IMR-90 (cell line): ENCODE data around the gene CIDEC. TPM values are rescaled to one million over a fixed set of nuclear protein-coding genes. Genes with fewer than 3 reads are reported as not detected.
A peak's percentile ranks its signal among the peaks of the same experiment; 100 is the strongest.

Experiments
- ATAC-seq: fragments of 200-7000 bp; cut with Tn5 transposase; 2 replicates; pipeline ENCODE4 v1.9.1; 2020; ENCODE audit warnings: low read depth, mild to moderate bottlenecking, moderate library complexity
- BruUV-seq: library from RNA; stranded (reverse); fragments of 400-500 nt; replicated peaks from 2 replicates; lab custom pipeline; 2021; lab: Mats Ljungman, UMichigan
- CTCF ChIA-PET: fragments of 300-600 bp; formaldehyde crosslinking; extraction: SDS; loops from one replicate; lab custom pipeline; 2021; ENCODE audit warnings: antibody characterized with exemption; lab: Yijun Ruan, JAX
- POLR2A ChIA-PET: fragments of 300-600 bp; sonication (Branson Sonifier 250); formaldehyde crosslinking; loops from one replicate; lab custom pipeline; 2022; ENCODE audit warnings: antibody characterized with exemption; ENCODE audit not compliant: unreplicated experiment; lab: Charles Lee
- DNase-seq: peaks from one replicate; pipeline ENCODE4 v3.0.0; 2013
- H2AFZ ChIP-seq: replicated peaks from 2 replicates; pipeline ENCODE3; 2013; ENCODE audit warnings: low read length, mild to moderate bottlenecking; ENCODE audit not compliant: poor library complexity
- H2AK5ac ChIP-seq: 2 replicates; pipeline ENCODE4 v1.6.1; 2013; ENCODE audit warnings: low read depth, low read length, inconsistent platforms
- H2AK9ac ChIP-seq: replicated peaks from 2 replicates; pipeline ENCODE3; 2013; ENCODE audit warnings: mild to moderate bottlenecking, low read depth, low read length, moderate library complexity; ENCODE audit not compliant: poor library complexity
- H2BK120ac ChIP-seq: 2 replicates; pipeline ENCODE4 v1.6.1; 2013; ENCODE audit warnings: low read depth, low read length, inconsistent platforms
- H2BK15ac ChIP-seq: 3 replicates; pipeline ENCODE4 v1.6.1; 2013; ENCODE audit warnings: low read depth, low read length, inconsistent platforms
- H2BK20ac ChIP-seq: 2 replicates; pipeline ENCODE4 v1.6.1; 2013; ENCODE audit warnings: low read depth, mild to moderate bottlenecking, inconsistent platforms, low read length, moderate library complexity
- H2BK5ac ChIP-seq: 2 replicates; pipeline ENCODE4 v1.6.1; 2013; ENCODE audit warnings: mild to moderate bottlenecking, low read depth, low read length, inconsistent platforms; ENCODE audit not compliant: poor library complexity, severe bottlenecking
- H3K14ac ChIP-seq: replicated peaks from 2 replicates; pipeline ENCODE4 v1.6.1; 2013; ENCODE audit warnings: low read depth, low read length, inconsistent platforms
- H3K18ac ChIP-seq: 2 replicates; pipeline ENCODE4 v1.6.1; 2013; ENCODE audit warnings: low read depth, low read length, control low read depth
- H3K23ac ChIP-seq: 2 replicates; pipeline ENCODE4 v1.6.1; 2013; ENCODE audit warnings: low read depth, low read length, inconsistent platforms
- H3K27ac ChIP-seq: 2 replicates; pipeline ENCODE4 v1.5.1; 2013; ENCODE audit warnings: mild to moderate bottlenecking, control low read depth, low read length; ENCODE audit not compliant: insufficient read depth
- H3K27me3 ChIP-seq: 2 replicates; pipeline ENCODE4 v1.6.1; 2013; ENCODE audit warnings: low read length; ENCODE audit not compliant: control insufficient read depth, insufficient read depth
- H3K36me3 ChIP-seq: 2 replicates; pipeline ENCODE4 v1.6.1; 2013; ENCODE audit warnings: low read length, mixed read lengths; ENCODE audit not compliant: control insufficient read depth, insufficient read depth
- H3K4ac ChIP-seq: 2 replicates; pipeline ENCODE4 v1.6.1; 2013; ENCODE audit warnings: low read depth, low read length, inconsistent platforms
- H3K4me1 ChIP-seq: 2 replicates; pipeline ENCODE4 v1.6.1; 2013; ENCODE audit warnings: low read length, mixed read lengths; ENCODE audit not compliant: control insufficient read depth, insufficient read depth
- H3K4me2 ChIP-seq: 2 replicates; pipeline ENCODE4 v1.6.1; 2013; ENCODE audit warnings: low read depth, mild to moderate bottlenecking, control low read depth, low read length, moderate library complexity
- H3K4me3 ChIP-seq: 2 replicates; pipeline ENCODE4 v1.5.1; 2013; ENCODE audit warnings: low read depth, mild to moderate bottlenecking, control low read depth, low read length, moderate library complexity; ENCODE audit not compliant: insufficient read depth
- H3K56ac ChIP-seq: 2 replicates; pipeline ENCODE4 v1.6.1; 2013; ENCODE audit warnings: low read length, inconsistent platforms; ENCODE audit not compliant: insufficient read depth; ENCODE audit errors: extremely low read depth
- H3K79me1 ChIP-seq, 2 experiments: 2 replicates each; pipeline ENCODE4 v1.6.1; 2013; ENCODE audit warnings: low read length in 2 of 2, inconsistent platforms in 1 of 2, low read depth in 1 of 2
- H3K9ac ChIP-seq: 2 replicates; pipeline ENCODE4 v1.6.1; 2013; ENCODE audit warnings: low read depth, low read length, control low read depth
- H3K9me1 ChIP-seq: 2 replicates; pipeline ENCODE4 v1.6.1; 2013; ENCODE audit warnings: low read length, inconsistent platforms; ENCODE audit not compliant: insufficient read depth
- H3K9me3 ChIP-seq: 2 replicates; pipeline ENCODE4 v1.6.1; 2013; ENCODE audit warnings: low read length; ENCODE audit not compliant: control insufficient read depth, insufficient read depth
- H4K20me1 ChIP-seq: 2 replicates; pipeline ENCODE4 v1.6.1; 2013; ENCODE audit warnings: low read length, inconsistent platforms; ENCODE audit not compliant: insufficient read depth
- H4K5ac ChIP-seq: 2 replicates; pipeline ENCODE4 v1.6.1; 2013; ENCODE audit warnings: mild to moderate bottlenecking, low read depth, low read length, control low read depth
- H4K8ac ChIP-seq, 2 experiments: 2 replicates each; pipeline ENCODE4 v1.6.1; 2013; ENCODE audit warnings: low read depth in 2 of 2, low read length in 2 of 2, control low read depth in 1 of 2, inconsistent platforms in 1 of 2
- H4K91ac ChIP-seq: 2 replicates; pipeline ENCODE4 v1.6.1; 2013; ENCODE audit warnings: low read depth, low read length, inconsistent platforms; ENCODE audit not compliant: insufficient read depth
- BHLHE40 ChIP-seq: fragments of 150-350 bp; IDR thresholded peaks from 2 replicates; pipeline ENCODE4 v1.6.1; 2016; ENCODE audit warnings: mild to moderate bottlenecking, low read depth, low read length
- CEBPB ChIP-seq: IDR thresholded peaks from 2 replicates; pipeline ENCODE4 v1.6.1; 2012; ENCODE audit warnings: low read depth, low read length, improper control_type of control experiment
- CHD1 ChIP-seq: IDR thresholded peaks from 2 replicates; pipeline ENCODE4 v1.6.1; 2012; ENCODE audit warnings: low read depth, low read length, improper control_type of control experiment
- CTCF ChIP-seq: conservative IDR thresholded peaks from 2 replicates; pipeline ENCODE4 v1.5.1; 2012; ENCODE audit warnings: mild to moderate bottlenecking, low read depth, low read length, improper control_type of control experiment
- ELK1 ChIP-seq: fragments of 150-350 bp; IDR thresholded peaks from 2 replicates; pipeline ENCODE4 v1.6.1; 2016; ENCODE audit warnings: low read depth, mild to moderate bottlenecking, low read length, moderate library complexity, borderline replicate concordance
- FOS ChIP-seq: fragments of 150-350 bp; IDR thresholded peaks from 2 replicates; pipeline ENCODE4 v1.6.1; 2016; ENCODE audit warnings: low read depth, low read length
- MAFK ChIP-seq: IDR thresholded peaks from 2 replicates; pipeline ENCODE4 v1.6.1; 2012; ENCODE audit warnings: low read depth, low read length, improper control_type of control experiment
- MAZ ChIP-seq: IDR thresholded peaks from 2 replicates; pipeline ENCODE4 v1.6.1; 2012; ENCODE audit warnings: low read depth, mild to moderate bottlenecking, low read length, improper control_type of control experiment, moderate library complexity, borderline replicate concordance
- MXI1 ChIP-seq: IDR thresholded peaks from 2 replicates; pipeline ENCODE4 v1.6.1; 2012; ENCODE audit warnings: low read depth, mild to moderate bottlenecking, low read length, moderate library complexity, borderline replicate concordance
- POLR2A ChIP-seq: IDR thresholded peaks from 2 replicates; pipeline ENCODE4 v1.6.1; 2012; ENCODE audit warnings: mild to moderate bottlenecking, low read depth, low read length
- RAD21 ChIP-seq: IDR thresholded peaks from 2 replicates; pipeline ENCODE4 v1.6.1; 2012; ENCODE audit warnings: low read length, improper control_type of control experiment
- RCOR1 ChIP-seq: IDR thresholded peaks from 2 replicates; pipeline ENCODE4 v1.6.1; 2012; ENCODE audit warnings: mild to moderate bottlenecking, low read length, improper control_type of control experiment; ENCODE audit not compliant: insufficient replicate concordance
- RFX5 ChIP-seq: IDR thresholded peaks from 2 replicates; pipeline ENCODE4 v1.8.0; 2012; ENCODE audit warnings: low read depth, mild to moderate bottlenecking, low read length, moderate library complexity
- USF2 ChIP-seq: fragments of 150-350 bp; IDR thresholded peaks from 2 replicates; pipeline ENCODE4 v1.6.1; 2017; ENCODE audit warnings: mild to moderate bottlenecking, antibody characterized with exemption, low read length, low read depth
- WGBS, 2 experiments: methylation state at CpG; one replicate each; pipeline versions ENCODE4 v1.1.5 to v1.1.7; 2013; ENCODE audit warnings: missing lambda C conversion rate in 2 of 2; ENCODE audit not compliant: insufficient read length in 1 of 2; ENCODE audit errors: extremely low coverage in 2 of 2; 5-methylcytosine and 5-hydroxymethylcytosine counted together
- dilution Hi-C: fragments of 300-500 bp; cut with HindIII; formaldehyde crosslinking; loops from one replicate; pipeline ENCODE4 v1.14.3; 2018; ENCODE audit warnings: low sequenced_read_pairs; ENCODE audit not compliant: unreplicated experiment
- in situ Hi-C: fragments of 300-500 bp; cut with MboI; formaldehyde crosslinking; loops from 3 replicates; pipeline ENCODE4 v1.14.3; 2019; ENCODE audit warnings: low sequenced_read_pairs, inconsistent platforms, mixed read lengths
- intact Hi-C: fragments of 100-400 bp; cut with micrococcal nuclease; formaldehyde crosslinking; loops from 2 replicates; pipeline ENCODE4 v1.10.0; 2022
- polyA plus RNA-seq, 3 experiments: library from polyadenylated mRNA; depleted of rRNA; stranded (reverse); fragments of >200 nt; gene quantifications; 2 replicates each; pipeline ENCODE4 v1.2.3, GENCODE V29; 2012; ENCODE audit warnings: low replicate concordance in 1 of 3
- total RNA-seq: library from RNA; depleted of rRNA; stranded (reverse); fragments of >200 nt; gene quantifications from 2 replicates; pipeline ENCODE4 v1.2.3, GENCODE V29; 2012

Gene CIDEC
- total and polyA plus RNA-seq, 2 of the 4 experiments (the other 2 are of a cell fraction), result 0.09 TPM; not detected in 1

- Histone ChIP-seq H3K36me3 (no peaks in the 10 kb centered on the region), H3K4me3 (no peak overlapping the region), H2AFZ (peak overlapping the region; percentile 58), H2BK120ac (peak overlapping the region; percentile 90), H3K9me1 (no peaks in the 10 kb centered on the region), H3K56ac (no peak overlapping the region; the same call in 1 of the 2 replicates), H3K4me2 (peak overlapping the region; percentile 48; the same call in 1 of the 2 replicates), H3K4ac (peak overlapping the region; percentile 85), H2AK5ac (no peak overlapping the region; the same call in 1 of the 2 replicates), H2BK20ac (peak overlapping the region; percentile 91), H2AK9ac (no peak overlapping the region), H4K91ac (peak overlapping the region; percentile 62; the same call in 1 of the 2 replicates), H2BK5ac (peak overlapping the region; percentile 43), H2BK15ac (peak overlapping the region; percentile 76; the same call in 2 of the 3 replicates), H4K8ac (peak overlapping the region in 1 of 2 experiments; percentile 81; a peak in 2 of 4 replicates), H3K27ac (no peak overlapping the region), H3K27me3 (no peaks in the 10 kb centered on the region), H3K23ac (no peak overlapping the region; the same call in 1 of the 2 replicates), H3K14ac (peak overlapping the region; percentile 83), H3K9me3 (no peaks in the 10 kb centered on the region), H4K5ac (peak overlapping the region; percentile 42; the same call in 1 of the 2 replicates), H3K79me1 (no peaks in the 10 kb centered on the region), H3K9ac (no peak overlapping the region), H3K18ac (peak overlapping the region; percentile 7; the same call in 1 of the 2 replicates), H4K20me1 (no peaks in the 10 kb centered on the region), H3K4me1 (peaks cover 6% of the 10 kb centered on the region)
- POLR2A ChIA-PET, result interaction anchor here (1.0 kb wide), 1 partner anchor 9 kb away, joined by 3 read pairs; no protein-coding TSS in a partner anchor
- CTCF ChIA-PET, result interaction anchor here (0.7 to 1.2 kb wide), 2 partner anchors 14 to 61 kb away, joined by 3 to 4 read pairs; no protein-coding TSS in a partner anchor
- no TSS peak for BruUV-seq
- ATAC-seq (peak; percentile 95), DNase-seq (peak; percentile 84)
- no CpG with 5 or more reads among the region's 11 CpGs for WGBS, 2 experiments
- in situ Hi-C loops, result no loop called here
- dilution Hi-C loops, result no loop called here
- intact Hi-C loops, result no loop called here
- no peak for TF ChIP-seq BHLHE40
- no peak for TF ChIP-seq RCOR1
- no peak for TF ChIP-seq RFX5
- TF ChIP-seq RAD21, result no peak
- TF ChIP-seq USF2, result no peak
- TF ChIP-seq MAZ, result peak; percentile 53; the same call in 1 of the 2 replicates
- TF ChIP-seq POLR2A, result no peak
- TF ChIP-seq MAFK, result no peak
- peak; percentile 47; the same call in 1 of the 2 replicates for TF ChIP-seq CEBPB
- TF ChIP-seq MXI1, result no peak
- no peak for TF ChIP-seq ELK1
- 0 out of 2 replicates have a peak, but pooled peaks have one; percentile 2 for TF ChIP-seq CTCF
- TF ChIP-seq CHD1, result no peak
- peak; percentile 69 for TF ChIP-seq FOS
Observed at GRCh38 chr3:9884555-9885165, 4.6 kb upstream of the CIDEC start.
